Measurements from ENCODE around the gene ATXN10. TPM values are rescaled to one million over a fixed set of nuclear protein-coding genes. Genes with fewer than 3 reads are reported as not detected.

ATXN10 gene
- total RNA-seq, 1 donor from 2014 or later: 84.2 TPM

- intact Hi-C loops (cut with micrococcal nuclease): no loop called here
These were observed 80.4 kb downstream of the ATXN10 start for GRCh38 chr22:45752036-45752435.

- intact Hi-C loops (cut with micrococcal nuclease): no loop called here
These were observed 83.2 kb downstream of the ATXN10 start for GRCh38 chr22:45754822-45755221.

DNA sequence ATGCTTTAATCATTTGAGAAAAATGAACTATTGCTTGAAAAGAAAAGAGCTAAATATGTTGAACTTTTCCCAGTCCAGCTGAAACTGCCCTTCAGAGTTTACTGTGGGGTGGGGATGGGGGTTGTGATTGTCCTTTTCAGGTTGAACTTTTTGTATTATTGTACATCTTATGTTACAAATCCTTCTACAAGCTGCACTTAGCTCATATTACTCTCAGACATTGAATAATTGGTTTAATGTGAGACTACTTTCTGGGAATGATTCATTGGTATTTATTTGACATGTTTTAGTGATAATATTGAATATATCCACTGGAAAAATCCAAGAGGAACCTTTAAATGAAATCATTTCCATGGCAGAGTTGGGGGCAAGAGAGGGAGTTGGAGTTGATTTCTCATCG, 84.9 kb downstream of the ATXN10 start:
- intact Hi-C loops (cut with micrococcal nuclease): no loop called here

DNA sequence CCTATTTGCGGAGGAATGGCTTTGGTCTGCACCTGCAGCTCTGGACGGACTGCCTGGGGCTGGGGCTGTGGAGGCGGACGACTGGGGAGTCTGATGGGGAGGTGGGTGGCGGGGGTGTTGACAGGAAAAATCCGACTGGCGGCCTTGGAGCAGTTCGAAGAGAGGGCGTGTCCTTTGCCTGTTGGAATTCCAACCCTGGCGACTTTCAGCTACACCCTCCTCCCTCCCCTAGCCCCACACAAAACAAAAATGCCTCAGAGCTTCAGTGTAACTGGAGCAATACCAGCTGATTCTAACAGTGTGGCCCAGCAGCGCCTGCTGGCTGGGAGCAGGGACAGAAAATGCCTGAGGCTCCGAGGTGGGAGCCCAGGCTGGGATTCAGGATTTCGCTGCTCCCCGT, 85.4 kb downstream of the ATXN10 start:
- intact Hi-C loops (cut with micrococcal nuclease): no loop called here

DNA sequence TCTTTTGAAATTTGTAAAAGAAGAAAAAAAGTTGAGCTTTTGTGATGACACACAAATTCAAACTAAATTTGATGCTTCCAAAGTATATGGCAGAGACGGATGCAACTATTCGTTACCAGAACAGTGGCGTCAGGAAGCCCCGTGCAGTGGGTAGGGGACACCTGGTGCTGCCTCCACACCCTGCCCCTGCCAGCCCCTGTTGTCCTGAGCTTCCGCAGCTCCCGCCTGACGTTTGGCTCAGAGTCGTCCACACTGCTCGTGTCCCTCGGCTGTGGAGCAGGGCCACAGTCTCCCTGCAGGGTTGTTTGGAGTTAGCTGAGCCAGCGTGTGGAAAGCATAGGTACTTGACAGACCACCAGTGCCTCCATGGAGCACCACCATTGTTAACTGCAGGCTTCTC, 86.3 kb downstream of the ATXN10 start:
- intact Hi-C loops (cut with micrococcal nuclease): no loop called here

- intact Hi-C loops (cut with micrococcal nuclease): no loop called here
These were observed 87.0 kb downstream of the ATXN10 start for GRCh38 chr22:45758603-45759002.

DNA sequence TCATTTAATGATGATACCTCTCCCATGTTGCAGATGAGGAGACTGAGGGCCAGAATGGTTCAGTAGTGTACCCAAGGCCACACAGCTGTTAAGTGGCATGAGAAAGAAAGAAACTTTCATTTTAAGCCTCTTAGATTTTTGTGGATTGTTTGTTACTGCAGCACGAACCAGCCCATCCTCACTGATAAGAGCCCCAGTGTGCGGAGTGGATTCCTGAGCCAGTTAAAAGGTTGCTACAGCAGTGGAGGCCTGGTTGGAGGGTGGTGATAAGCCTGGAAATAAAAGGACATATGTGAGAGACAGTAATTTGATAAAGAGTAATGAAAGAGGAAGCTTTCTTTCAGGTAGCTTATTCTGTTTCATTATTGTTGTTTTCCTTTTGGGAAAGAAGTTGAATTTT, 89.0 kb downstream of the ATXN10 start:
- intact Hi-C loops (cut with micrococcal nuclease): no loop called here

DNA sequence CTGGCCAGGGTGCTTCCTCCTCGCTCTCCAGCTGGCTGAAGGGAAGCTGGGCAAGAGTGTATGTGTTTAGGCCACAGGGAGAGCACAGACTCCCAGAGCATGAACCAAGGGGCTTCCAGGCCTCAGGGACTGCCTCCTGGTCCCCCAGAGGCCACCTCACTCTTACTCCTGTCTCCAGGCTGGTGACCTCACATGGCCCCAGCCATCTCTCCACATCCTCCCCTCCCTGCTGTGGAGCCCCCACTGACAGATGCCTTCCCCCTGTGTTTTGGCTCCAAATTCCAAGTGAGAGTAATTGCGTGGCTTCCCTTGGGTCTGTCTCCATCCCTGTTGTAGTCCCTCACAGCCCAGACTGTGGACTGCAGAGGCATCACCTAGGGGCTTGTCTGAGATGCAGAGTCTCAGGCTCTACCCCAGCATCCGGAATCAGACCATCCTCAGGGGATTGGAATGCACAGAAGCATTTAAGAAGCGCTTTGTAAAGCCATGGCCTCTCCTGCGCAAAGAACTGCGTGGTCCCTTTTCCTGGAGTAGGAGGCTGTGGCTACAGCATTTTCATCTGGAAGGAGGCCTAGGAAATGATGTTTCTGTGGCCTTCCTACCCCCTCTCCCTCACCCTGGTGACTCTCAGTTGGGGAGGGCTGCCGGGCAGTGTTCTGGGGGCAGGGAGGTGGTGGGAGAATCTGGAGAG, 91.1 kb downstream of the ATXN10 start:
- intact Hi-C loops (cut with micrococcal nuclease): no loop called here

GRCh38 chr22:45763236-45763624, 91.6 kb downstream of the ATXN10 start:
- intact Hi-C loops (cut with micrococcal nuclease): no loop called here

DNA sequence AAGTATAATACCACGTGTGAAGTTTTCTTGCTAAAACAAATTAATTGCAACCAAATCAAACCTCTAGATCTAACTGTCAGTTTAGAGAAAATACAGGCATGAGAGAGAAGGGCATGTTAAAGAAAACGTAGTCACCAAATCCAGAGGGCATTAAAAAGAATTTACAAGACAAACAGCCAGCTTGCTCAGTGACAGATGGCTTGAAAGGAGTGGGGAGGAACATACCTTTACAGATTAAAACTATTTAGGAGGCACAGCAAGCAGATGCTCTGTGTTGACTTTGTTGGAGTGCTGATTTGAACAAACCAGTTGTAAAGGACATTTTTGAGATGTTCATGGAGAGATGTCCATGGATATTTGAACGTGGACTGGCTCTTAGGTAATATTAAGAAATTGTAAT, 96.9 kb downstream of the ATXN10 start:
- intact Hi-C loops (cut with micrococcal nuclease): no loop called here

- intact Hi-C loops (cut with micrococcal nuclease): no loop called here
These were observed 98.1 kb downstream of the ATXN10 start for GRCh38 chr22:45769569-45770210.

- intact Hi-C loops (cut with micrococcal nuclease): no loop called here
These were observed 98.9 kb downstream of the ATXN10 start for GRCh38 chr22:45770506-45770905.

GRCh38 chr22:45771057-45771456, 99.4 kb downstream of the ATXN10 start:
- intact Hi-C loops (cut with micrococcal nuclease): no loop called here

DNA sequence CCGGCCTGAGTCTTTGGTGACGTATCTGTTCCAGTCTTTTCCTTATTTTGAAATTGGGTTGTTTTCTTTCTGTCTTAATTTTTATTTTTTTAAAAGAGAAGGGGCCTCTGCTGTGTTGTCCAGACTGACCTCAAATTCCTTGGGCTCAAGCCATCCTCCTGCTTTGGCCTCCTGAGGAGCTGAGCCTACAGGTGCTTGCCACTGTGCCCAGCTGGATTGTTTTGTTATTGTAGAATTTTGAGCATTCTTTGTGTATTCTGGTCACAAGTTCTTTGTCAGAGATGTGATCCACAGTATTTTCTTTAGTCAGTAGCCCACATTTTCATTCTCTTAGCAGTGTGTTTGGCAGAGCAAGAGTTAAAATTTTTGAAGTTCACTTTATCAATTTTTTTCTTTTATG, 100.1 kb downstream of the ATXN10 start:
- intact Hi-C loops (cut with micrococcal nuclease): no loop called here

GRCh38 chr22:45772743-45773142, 101.1 kb downstream of the ATXN10 start:
- intact Hi-C loops (cut with micrococcal nuclease): no loop called here

GRCh38 chr22:45774001-45774670, 102.5 kb downstream of the ATXN10 start:
- intact Hi-C loops (cut with micrococcal nuclease): no loop called here

GRCh38 chr22:45775062-45775461, 103.4 kb downstream of the ATXN10 start:
- intact Hi-C loops (cut with micrococcal nuclease): no loop called here

GRCh38 chr22:45775569-45776312, 104.1 kb downstream of the ATXN10 start:
- intact Hi-C loops (cut with micrococcal nuclease): no loop called here

- intact Hi-C loops (cut with micrococcal nuclease): no loop called here
These were observed 104.6 kb downstream of the ATXN10 start for GRCh38 chr22:45776313-45776585.

DNA sequence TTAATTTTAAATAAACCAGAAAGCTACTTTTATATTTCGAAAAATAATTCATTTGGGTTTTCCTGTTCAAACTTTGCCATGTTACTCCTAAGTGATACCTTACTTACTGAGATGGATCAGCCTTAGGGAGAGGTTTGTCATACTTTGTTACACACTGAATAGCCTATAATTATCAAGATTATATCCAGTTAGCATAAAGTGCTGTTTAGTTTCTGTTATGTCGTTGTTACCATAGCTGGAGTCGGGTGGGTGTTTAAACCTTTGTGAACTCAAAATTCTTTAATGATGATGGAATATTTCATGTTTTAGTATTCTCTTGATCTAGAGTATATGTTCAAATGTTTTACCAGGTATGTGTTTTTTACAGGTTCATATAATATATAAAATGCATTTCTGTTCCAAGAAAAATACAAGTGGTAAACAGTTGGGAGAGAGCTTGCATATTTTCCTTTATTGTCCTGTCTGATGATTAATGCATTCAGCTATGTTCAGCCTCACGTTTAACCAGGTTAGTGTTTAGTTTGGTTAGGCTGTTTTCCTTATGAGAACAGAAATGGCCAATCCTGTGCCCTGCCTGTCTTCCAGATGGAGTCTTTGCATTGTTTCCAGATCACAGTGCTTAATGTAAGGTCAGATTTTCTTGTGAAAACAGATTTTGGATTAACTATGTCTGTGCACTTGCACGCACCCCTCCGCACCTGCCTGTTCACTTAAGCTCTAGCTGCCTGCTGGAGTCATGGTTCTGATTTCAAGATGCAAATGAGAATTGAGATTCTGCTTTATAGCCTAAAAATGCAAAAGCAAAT, 105.6 kb downstream of the ATXN10 start:
- intact Hi-C loops (cut with micrococcal nuclease): no loop called here

DNA sequence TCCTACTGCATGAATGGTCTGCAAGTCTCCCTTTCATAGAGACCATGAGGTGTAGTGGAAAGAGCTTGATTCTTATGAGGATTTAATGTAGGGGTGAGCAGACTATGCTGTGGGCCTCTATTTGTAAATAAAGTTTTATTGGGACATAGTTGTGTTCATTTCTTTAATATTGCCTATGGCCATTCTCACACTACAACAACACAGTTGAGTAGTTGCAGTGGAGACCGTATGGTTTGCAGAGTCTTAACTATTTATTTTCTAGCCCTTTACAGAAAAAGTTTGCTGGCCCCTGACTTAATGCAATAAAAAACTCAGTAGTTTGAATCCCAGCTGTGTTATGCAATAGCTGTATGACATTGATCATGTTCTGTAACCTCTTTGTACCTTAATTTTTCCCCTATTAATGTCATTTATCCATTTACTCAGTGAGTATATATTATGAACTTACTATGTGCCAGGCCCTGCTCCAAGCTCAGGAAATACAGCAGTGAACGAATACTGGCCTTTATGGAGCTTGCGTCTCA, 106.3 kb downstream of the ATXN10 start:
- intact Hi-C loops (cut with micrococcal nuclease): no loop called here

Data from T-helper 1 cell treated with Interleukin-12 subunit alpha and Interleukin-12 subunit beta and Interleukin-4 antibody, amounts not matched to agents 30 ng/mL and 1 ng/mL, for 36 hours (primary cell).